PFSK-1 (cell line): Measurements from ENCODE around the gene RPS15.

ENCODE experiments used
- POLR2AphosphoS5 ChIP-seq: IDR thresholded peaks from 2 replicates; pipeline ENCODE4 v1.6.1; 2012; ENCODE audit warnings: low read depth, mild to moderate bottlenecking, control low read depth, low read length, moderate library complexity
- SIN3A ChIP-seq: IDR thresholded peaks from 2 replicates; pipeline ENCODE4 v1.6.1; 2012; ENCODE audit warnings: mild to moderate bottlenecking, low read length, moderate library complexity, borderline replicate concordance; ENCODE audit not compliant: insufficient read depth
- TF ChIP-seq, protein P1 (sequence below), 2 experiments: IDR thresholded peaks; 2 replicates each; pipeline versions ENCODE4 v1.6.1 to v1.8.0; 2011 to 2012; ENCODE audit warnings: low read depth in 2 of 2, low read length in 2 of 2, control low read depth in 1 of 2, inconsistent platforms in 1 of 2, mild to moderate bottlenecking in 1 of 2, moderate library complexity in 1 of 2; ENCODE audit not compliant: insufficient read depth in 1 of 2

GRCh38 chr19:1488282-1488601 lies 50.0 kb downstream of the RPS15 start:
- TF ChIP-seq, protein P1, sequence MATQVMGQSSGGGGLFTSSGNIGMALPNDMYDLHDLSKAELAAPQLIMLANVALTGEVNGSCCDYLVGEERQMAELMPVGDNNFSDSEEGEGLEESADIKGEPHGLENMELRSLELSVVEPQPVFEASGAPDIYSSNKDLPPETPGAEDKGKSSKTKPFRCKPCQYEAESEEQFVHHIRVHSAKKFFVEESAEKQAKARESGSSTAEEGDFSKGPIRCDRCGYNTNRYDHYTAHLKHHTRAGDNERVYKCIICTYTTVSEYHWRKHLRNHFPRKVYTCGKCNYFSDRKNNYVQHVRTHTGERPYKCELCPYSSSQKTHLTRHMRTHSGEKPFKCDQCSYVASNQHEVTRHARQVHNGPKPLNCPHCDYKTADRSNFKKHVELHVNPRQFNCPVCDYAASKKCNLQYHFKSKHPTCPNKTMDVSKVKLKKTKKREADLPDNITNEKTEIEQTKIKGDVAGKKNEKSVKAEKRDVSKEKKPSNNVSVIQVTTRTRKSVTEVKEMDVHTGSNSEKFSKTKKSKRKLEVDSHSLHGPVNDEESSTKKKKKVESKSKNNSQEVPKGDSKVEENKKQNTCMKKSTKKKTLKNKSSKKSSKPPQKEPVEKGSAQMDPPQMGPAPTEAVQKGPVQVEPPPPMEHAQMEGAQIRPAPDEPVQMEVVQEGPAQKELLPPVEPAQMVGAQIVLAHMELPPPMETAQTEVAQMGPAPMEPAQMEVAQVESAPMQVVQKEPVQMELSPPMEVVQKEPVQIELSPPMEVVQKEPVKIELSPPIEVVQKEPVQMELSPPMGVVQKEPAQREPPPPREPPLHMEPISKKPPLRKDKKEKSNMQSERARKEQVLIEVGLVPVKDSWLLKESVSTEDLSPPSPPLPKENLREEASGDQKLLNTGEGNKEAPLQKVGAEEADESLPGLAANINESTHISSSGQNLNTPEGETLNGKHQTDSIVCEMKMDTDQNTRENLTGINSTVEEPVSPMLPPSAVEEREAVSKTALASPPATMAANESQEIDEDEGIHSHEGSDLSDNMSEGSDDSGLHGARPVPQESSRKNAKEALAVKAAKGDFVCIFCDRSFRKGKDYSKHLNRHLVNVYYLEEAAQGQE (IDR thresholded peaks at IDR 0.05; ENCODE audit: insufficient read depth in 1 of 2, low read depth in 2 of 2, low read length in 2 of 2): no peak
- no peak for TF ChIP-seq POLR2AphosphoS5
- TF ChIP-seq SIN3A: no peak
